DMS153 (cell line): Measurements from ENCODE around the gene M6PR.
A peak's percentile ranks its signal among the peaks of the same experiment; 100 is the strongest.
"Not testable (repeated sequence)": the region's sequence is repeated elsewhere in the genome, so short reads cannot be mapped to it uniquely, and the experiment has no call there.

Source experiments
- DNase-seq: peaks from one replicate; lab custom pipeline; 2025; lab: John Stamatoyannopoulos, UW

Gene M6PR

DNA sequence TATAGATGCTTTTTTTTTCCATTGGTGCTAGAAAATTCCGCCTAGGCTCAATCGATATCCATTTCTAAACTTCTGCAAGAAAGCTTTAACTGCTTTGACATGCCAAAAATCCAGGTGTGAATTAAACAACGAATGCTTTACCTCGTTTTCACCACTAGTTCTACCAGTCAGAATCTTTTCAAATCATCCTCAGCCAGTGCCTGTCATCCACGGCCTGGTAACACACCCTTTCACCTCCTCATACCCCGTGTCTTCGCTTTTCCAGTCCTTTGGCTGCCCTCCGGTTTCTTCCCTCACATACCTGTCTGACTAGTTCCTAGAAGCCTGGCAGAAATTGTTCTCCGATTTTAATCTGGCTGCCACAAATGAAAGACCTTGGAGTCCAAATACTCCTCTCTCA is 36.5 kb downstream of the M6PR start:
- peak; percentile 34 for DNase-seq

DNA sequence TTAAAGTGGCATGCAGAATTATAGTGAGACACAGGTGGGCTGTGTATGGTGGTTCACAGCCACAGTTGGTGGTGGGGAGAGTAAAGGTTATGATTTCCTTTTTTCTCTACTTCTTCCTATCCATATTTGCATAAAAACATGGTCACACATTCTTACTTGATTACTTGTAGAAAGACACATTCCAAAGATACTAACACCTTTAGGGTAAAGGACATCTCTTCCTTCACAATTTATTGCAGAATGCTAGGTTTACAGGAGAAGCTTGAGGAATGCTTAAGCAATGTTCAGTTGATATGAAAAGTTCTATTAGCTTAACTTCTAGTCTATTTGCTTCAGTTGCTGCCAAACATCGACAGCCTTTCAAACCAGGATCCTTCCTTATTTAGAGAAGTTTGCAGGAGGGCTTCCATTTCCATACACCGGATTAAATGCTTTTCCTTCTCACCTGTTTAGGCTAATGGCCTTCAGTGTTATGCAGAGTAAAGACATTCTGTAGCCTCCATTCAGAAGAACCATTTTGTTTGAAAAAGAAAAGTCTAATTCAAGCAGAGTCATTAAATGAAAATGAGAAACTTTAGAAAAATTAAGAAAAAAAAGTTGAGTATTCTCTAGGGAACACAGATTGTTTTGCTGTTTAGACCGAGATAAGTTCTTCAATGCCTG is 37.7 kb downstream of the M6PR start:
- no peak for DNase-seq

DNA sequence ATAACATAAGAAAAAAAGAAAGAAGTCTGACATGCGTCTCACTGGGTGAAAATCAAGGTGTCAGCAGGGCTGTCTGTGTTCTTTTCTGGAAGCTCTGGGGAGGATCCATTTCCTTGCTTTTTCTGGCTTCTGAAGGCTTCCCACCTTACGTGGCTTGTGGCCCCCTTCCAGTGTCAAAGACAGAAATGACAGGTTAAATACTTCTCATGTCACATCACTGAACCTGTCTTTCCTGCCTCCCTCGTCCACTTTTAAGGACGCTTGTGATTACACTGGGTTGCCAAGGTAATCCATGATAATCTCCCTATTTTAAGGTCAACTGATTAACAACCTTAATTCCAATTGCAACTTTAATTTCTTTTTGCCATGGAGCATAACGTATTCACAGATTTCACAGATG is 39.7 kb downstream of the M6PR start:
- DNase-seq = no peak

DNA sequence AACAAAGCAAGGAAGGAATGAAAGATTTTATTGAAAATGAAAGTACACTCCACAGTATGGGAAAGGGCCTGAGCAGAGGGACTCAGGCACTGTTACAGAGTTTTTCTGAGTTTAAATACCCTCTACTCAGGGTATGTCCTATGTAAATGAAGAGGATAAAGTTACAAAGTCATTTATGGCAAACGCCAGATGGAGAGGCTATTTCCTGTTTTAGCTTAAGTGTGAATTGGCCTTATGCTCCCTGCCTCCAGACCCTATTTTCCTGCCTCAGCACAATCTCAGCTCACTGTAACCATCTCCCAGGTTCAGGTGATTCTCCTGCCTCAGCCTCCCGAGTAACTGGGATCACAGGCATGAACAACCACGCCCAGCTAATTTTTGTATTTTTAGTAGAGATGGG is 41.9 kb downstream of the M6PR start:
- no peak for DNase-seq

DNA sequence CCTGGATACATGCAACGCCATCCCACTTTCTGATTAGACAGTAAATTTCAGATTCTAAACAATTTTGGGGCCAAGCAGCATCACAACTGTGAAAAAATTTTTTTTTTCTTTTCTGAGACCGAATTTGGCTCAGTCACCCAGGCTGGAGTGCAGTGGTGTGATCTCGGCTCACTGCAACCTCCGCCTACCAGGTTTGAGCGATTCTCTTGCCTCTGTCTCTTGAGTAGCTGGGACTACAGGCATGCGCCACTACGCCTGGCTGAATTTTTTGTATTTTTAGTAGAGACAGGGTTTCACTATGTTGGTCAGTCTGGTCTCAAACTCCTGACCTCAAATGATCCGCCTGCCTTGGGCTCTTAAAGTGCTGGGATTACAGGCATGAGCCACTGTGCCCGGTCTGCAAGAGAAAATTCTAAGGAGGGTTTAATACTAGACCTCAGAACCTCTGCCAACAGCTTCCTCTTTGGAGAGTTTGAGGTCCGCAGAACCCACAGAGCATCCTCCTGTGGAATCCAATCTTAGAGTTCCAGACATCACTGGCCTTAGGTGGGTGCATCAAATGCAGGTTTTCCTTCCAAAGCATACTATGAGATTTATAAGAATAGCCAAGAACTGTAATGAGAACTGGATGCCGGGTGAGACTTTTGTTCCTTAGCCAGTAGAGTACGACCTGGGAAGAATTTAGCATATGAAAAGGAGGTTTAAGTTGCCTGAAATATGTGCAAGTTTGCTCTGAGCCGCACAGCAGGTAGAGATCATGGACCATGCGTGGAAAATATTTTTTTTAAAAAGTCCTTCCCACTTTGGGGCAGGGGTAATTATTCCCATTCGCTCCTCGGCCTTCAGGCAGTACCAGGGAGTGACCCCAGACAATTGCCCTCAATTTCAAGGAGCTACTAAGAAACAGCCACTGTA is 42.9 kb downstream of the M6PR start:
- DNase-seq = no peak

DNA sequence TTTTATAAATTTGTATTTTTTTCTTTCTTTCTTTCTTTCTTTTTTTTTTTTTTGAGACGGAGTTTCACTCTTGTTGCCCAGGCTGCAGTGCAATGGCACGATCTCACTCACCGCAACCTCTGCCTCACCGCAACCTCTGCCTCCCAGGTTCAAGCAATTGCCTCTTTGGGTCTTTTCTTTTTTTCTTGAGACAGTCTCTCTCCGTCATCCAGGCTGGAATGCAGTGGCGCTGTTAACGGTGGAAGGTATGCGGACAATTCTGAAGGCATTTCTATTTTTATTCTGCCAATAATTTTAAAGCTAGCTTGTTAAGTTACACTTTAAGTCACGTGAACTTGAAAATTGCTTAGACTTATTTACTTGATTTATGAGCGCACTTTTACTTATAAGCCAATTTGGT is 43.9 kb downstream of the M6PR start:
- DNase-seq = no peak

DNA sequence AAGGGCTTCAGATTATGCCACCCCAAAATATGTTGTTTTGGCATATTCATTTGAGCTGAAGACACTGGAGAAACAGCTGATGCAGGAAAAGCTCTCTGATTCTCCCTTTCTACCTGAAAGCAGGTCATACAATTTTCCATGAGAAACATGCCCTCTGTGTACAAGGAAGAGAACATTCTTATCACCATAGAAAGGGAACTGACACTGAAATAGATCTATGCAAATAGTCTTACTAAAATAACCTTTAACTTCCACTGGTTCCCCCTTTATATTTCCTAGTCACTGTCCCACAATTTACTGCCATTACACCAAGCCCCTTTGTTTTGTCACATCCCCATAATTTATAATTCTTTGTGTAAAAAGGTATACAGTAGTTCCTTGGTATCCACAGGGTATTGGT is 44.8 kb downstream of the M6PR start:
- DNase-seq = no peak

DNA sequence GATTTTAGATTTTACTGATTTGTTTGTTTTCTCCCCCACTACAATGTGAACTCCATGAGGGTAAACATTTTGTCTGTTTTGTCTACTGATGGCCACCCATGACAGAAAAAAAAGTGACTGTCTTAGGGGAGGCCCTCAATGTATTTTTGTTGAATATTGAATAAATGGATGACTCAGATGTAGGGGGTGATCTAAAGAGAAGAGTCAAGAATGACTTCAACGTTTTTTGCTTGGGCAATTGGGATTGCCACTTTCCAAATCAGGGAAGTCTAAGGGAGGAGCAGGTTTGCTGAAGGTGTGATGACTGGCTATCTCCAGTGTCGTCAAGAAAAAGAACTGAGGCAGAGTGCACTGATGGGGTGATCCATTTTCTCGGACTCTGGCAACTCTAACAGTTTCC is 45.8 kb downstream of the M6PR start:
- no peak for DNase-seq

DNA sequence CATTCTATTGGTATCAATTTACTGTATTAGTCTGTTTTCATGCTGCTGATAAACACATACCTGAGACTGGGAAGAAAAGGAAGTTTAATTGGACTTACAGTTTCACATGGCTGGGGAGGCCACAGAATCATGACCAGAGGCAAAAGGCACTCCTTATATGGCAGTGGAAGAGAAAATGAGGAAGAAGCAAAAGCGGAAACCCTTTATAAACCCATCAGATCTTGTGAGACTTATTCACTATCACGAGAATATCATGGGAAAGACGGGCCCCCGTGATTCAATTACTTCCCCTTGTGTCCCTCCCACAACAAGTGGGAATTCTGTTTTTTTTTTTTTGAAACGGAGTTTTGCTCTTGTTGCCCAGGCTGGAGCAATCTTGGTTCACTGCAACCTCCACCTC is 46.7 kb downstream of the M6PR start:
- not testable (repeated sequence) for DNase-seq

DNA sequence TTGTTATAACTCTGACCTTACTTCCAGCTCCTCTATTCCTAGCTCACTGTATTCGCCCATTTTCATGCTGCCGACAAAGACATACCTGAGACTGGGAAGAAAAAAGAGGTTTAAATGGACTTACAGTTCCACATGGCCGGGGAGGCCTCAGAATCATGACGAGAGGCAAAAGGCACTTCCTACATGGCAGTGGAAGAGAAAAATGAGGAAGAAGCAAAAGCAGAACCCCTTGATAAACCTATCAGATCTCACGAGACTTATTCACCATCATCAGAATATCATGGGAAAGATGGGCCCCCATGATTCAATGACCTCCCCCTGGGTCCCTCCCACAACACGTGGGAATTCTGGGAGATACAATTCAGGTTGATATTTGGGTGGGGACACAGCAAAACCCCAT is 49.6 kb downstream of the M6PR start:
- DNase-seq = no peak

DNA sequence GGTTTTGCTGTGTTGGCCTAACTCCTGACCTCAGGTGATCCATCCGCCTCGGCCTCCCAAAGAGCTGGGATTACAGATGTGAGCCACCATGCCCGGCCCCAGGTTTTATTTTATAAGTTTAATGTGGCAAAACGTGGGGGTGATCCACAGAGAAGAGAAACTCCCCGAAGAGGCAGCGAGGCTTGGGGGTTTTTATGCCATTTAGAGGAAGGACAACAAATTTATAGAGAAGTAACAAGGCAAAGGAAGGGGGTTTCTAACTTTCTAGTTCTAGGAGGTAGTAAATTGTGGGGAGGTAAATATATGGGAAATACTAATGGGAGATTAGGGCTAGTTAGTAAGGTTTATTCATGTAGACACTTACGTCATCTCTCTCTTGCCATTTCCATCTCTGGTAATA is 52.4 kb downstream of the M6PR start:
- DNase-seq = no peak

DNA sequence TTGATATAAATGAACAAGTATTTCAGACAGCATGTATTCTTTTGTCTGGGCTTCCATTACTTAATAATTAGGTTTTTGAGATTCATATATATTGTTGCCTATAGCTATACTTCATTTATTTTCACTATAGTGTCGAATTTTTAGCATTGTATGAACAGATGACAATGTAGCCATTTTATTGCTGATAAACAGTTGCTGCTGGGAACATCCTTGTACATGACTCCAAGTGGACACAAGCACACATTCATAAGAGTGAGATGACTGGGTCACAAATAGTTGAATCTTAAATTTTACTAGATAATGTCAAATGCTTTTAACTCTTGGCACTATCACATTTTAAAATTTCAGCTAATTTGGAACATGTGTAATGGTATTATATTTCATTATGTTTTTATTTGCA is 54.5 kb downstream of the M6PR start:
- DNase-seq = no peak

DNA sequence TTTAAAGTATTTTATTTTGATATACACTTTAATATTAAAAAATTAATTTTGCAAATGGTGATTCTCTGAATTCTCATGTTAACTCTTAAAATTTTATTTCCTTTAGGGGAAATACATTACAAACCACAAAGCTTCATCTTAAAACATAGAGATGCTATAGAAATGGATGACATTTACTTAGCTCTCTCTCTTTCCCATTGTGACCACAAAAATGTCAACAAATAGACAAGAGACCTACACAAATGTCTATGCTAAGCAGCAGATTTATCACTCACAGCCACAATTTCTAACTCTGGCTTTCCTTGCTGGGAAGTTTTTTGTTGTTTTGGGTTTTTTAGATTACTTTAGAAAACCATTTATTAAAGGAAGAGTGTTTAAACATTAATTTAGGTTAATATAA is 55.1 kb downstream of the M6PR start:
- no peak for DNase-seq

DNA sequence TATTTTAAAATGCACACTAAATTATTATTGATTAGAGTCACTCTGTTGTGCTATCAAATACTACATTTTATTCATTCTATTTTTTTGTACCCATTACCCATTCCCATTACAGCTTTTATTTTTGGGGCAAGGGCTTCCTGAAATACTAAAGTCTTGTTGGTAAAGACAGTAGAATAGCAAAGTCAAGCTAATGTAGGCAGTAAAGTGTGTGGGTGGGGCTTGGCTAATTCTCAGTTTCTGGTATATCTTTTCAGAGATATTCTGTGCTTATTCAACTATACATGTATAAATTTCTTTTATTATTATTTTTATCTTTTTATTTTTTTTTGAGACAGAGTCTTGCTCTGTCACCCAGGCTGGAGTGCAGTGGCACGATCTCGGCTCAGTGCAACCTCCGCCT is 57.5 kb downstream of the M6PR start:
- no peak for DNase-seq
